OCI-LY3 (cell line): ENCODE measurements around the gene TUB.
A peak's percentile ranks its signal among the peaks of the same experiment; 100 is the strongest.

Source experiments
- H2AFZ ChIP-seq: fragments of 200-600, 300-600 bp; shearing (Covaris generic); 2 replicates; pipeline ENCODE4 v1.6.0; 2014; ENCODE audit warnings: antibody characterized with exemption, low read depth, low read length
- H3K27ac ChIP-seq: fragments of 200-600, 300-600 bp; sonication (generic); 2 replicates; pipeline ENCODE4 v1.5.1; 2014; ENCODE audit warnings: mild to moderate bottlenecking, low read length, moderate library complexity, mixed read lengths
- H3K27me3 ChIP-seq: fragments of 200-600, 300-600 bp; sonication (generic); 2 replicates; pipeline ENCODE4 v1.6.1; 2014; ENCODE audit warnings: low read depth, low read length, mixed read lengths
- H3K36me3 ChIP-seq: fragments of 200-600, 300-600 bp; sonication (generic); replicated peaks from 2 replicates; pipeline ENCODE3; 2014; ENCODE audit warnings: low read depth, low read length, mixed read lengths
- H3K4me1 ChIP-seq: fragments of 300-600, 200-600 bp; sonication (generic); 2 replicates; pipeline ENCODE4 v1.6.1; 2014; ENCODE audit warnings: low read length, mixed read lengths
- H3K4me2 ChIP-seq: fragments of 200-600, 300-600 bp; sonication (generic); 2 replicates; pipeline ENCODE4 v1.6.1; 2014; ENCODE audit warnings: low read length, mixed read lengths
- H3K4me3 ChIP-seq: fragments of 300-600, 200-600 bp; sonication (generic); 2 replicates; pipeline ENCODE4 v1.5.1; 2014; ENCODE audit warnings: antibody characterized with exemption, mild to moderate bottlenecking, low read length, moderate library complexity
- H3K79me2 ChIP-seq: fragments of 300-600, 200-600 bp; shearing (Covaris generic); 2 replicates; pipeline ENCODE4 v1.6.1; 2014; ENCODE audit warnings: mild to moderate bottlenecking, low read length, mixed read lengths
- H3K9ac ChIP-seq: fragments of 300-600, 200-600 bp; shearing (Covaris generic); 2 replicates; pipeline ENCODE4 v1.6.0; 2014; ENCODE audit warnings: mild to moderate bottlenecking, low read length, moderate library complexity
- H3K9me3 ChIP-seq: fragments of 200-600, 300-600 bp; shearing (Covaris generic); 2 replicates; pipeline ENCODE4 v1.6.1; 2014; ENCODE audit warnings: low read length, mixed read lengths; ENCODE audit not compliant: insufficient read depth
- H4K20me1 ChIP-seq: fragments of 200-600, 300-600 bp; sonication (generic); 2 replicates; pipeline ENCODE4 v1.6.1; 2016; ENCODE audit warnings: low read length, mixed read lengths; ENCODE audit not compliant: insufficient read depth
- EZH2phosphoT487 ChIP-seq: fragments of 200-600 bp; shearing (Covaris generic); IDR thresholded peaks from 2 replicates; pipeline ENCODE4 v1.6.1; 2018; ENCODE audit warnings: antibody characterized with exemption, mixed run types, low read depth
- TF ChIP-seq, protein P1 (sequence below): fragments of 200-600, 300-600 bp; sonication (generic); IDR thresholded peaks from 2 replicates; pipeline ENCODE4 v1.5.1; 2014; ENCODE audit warnings: antibody characterized with exemption, low read length, low read depth

TUB gene

DNA sequence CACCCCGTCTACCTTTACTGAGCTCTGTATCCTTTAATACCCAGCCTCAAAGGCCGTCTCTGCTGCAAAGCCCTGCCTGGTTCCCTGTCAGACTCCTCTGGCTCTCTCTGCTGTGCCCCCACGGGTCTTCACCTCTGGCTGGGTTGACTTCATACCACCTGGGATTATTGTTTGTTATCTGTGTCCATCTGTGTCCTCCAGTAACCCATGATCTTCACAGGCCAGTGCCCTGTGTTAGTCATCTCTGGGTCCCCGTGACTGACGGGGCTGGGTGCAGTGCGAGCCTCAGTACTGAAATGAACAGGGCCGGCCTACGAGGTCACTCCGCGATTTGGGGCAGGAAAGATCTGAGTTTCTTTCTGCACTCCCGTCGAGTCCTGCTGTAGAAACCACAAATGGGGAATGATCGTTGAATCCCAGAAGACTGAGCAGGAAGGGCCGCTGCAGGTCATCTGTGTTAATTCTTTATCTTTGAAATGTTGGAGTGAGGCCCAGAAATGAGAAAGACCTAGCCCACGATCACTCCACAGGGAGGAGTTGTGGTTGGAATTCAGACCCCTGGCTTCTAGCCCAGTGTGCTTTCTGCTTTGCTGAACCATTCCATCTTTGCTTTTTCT, 12.3 kb upstream of the TUB start:
- no peak overlapping the region for H3K27ac ChIP-seq
- peaks cover 31% of the 10 kb centered on the region for H3K27me3 ChIP-seq

DNA sequence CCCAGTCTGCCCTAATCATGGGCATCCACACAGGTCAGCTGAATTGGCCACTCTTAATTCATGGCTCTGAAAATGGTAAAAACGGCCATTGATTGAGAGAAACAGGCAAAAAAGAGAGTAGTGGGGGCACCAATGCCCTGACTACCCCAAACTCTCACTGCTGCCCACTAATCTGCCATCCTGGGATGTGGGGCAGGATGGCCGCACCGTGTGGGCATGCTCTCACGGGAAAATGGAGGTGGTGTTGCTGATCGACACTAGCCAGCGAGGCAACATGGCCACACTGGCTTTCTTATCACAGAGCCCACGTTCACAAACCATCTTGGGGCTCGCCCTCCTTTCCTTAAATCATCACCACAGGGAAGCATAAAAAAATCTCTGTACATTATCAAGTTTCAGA, 11.2 kb upstream of the TUB start:
- Histone ChIP-seq H3K36me3 (no peaks in the 10 kb centered on the region), H4K20me1 (no peaks in the 10 kb centered on the region), H3K4me2 (no peak overlapping the region), H3K9ac (no peak overlapping the region), H3K4me3 (no peak overlapping the region), H3K4me1 (peaks cover 10% of the 10 kb centered on the region), H3K27me3 (peaks cover 35% of the 10 kb centered on the region), H2AFZ (no peak overlapping the region), H3K79me2 (no peaks in the 10 kb centered on the region), H3K27ac (no peak overlapping the region), H3K9me3 (no peaks in the 10 kb centered on the region)
- no peak for TF ChIP-seq EZH2phosphoT487
- TF ChIP-seq, protein P1, sequence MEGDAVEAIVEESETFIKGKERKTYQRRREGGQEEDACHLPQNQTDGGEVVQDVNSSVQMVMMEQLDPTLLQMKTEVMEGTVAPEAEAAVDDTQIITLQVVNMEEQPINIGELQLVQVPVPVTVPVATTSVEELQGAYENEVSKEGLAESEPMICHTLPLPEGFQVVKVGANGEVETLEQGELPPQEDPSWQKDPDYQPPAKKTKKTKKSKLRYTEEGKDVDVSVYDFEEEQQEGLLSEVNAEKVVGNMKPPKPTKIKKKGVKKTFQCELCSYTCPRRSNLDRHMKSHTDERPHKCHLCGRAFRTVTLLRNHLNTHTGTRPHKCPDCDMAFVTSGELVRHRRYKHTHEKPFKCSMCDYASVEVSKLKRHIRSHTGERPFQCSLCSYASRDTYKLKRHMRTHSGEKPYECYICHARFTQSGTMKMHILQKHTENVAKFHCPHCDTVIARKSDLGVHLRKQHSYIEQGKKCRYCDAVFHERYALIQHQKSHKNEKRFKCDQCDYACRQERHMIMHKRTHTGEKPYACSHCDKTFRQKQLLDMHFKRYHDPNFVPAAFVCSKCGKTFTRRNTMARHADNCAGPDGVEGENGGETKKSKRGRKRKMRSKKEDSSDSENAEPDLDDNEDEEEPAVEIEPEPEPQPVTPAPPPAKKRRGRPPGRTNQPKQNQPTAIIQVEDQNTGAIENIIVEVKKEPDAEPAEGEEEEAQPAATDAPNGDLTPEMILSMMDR = no peak

More for the DNA sequence above, 12.3 kb upstream of the TUB start:
- Histone ChIP-seq H3K79me2 (no peaks in the 10 kb centered on the region), H3K4me2 (no peak overlapping the region), H3K4me1 (peaks cover 10% of the 10 kb centered on the region), H4K20me1 (no peaks in the 10 kb centered on the region), H3K36me3 (no peaks in the 10 kb centered on the region), H2AFZ (no peak overlapping the region), H3K9me3 (no peaks in the 10 kb centered on the region), H3K4me3 (no peak overlapping the region), H3K9ac (no peak overlapping the region)
- TF ChIP-seq, protein P1 = no peak
- TF ChIP-seq EZH2phosphoT487 = no peak

DNA sequence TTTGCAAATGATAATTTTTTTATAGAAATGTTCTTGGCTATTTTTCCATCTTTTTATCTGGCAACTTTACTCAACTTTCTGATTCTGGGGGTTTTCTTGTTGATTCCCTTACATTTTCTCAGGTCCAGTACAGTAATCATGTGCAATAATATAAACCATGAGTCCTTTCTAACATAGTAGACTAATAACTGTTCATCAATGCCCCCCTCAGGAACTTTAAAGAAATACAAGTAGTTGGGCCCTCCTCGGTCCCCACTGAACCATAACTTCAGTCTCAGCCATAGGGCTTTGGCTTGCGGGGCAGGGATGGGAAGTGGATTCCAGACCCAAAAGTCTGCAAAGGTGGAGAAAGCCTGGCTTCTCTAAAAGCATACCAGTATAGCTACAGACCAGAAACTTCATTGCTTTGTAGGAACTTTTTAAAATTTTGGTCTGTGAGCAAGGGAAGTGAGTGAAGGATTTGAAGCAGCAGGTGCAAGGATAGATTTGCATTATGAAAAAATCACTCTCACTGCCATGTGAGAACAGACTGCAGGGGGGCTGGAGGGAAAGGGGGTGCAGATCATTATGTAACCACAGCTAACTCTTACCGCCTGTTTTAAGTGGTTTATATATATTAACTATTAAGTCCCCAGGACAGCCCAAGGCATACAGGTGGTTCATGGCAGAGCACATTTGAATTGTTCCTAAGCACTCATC, 10.4 kb upstream of the TUB start:
- Histone ChIP-seq H3K79me2 (no peaks in the 10 kb centered on the region), H3K9me3 (no peaks in the 10 kb centered on the region), H3K4me1 (peaks cover 10% of the 10 kb centered on the region), H3K9ac (no peak overlapping the region), H3K27me3 (peaks cover 35% of the 10 kb centered on the region), H4K20me1 (no peaks in the 10 kb centered on the region), H3K4me2 (peak overlapping the region; percentile 59), H2AFZ (0 out of 2 replicates have a peak overlapping the region, but pooled peaks have one; percentile 48), H3K4me3 (no peak overlapping the region), H3K36me3 (no peaks in the 10 kb centered on the region), H3K27ac (no peak overlapping the region)
- TF ChIP-seq EZH2phosphoT487 = no peak
- TF ChIP-seq, protein P1 = peak; percentile 57
